ENCODE data around the gene ADAMTSL1.

The ADAMTSL1 gene

GRCh38 chr9:18891946-18892670 lies 418.2 kb downstream of the ADAMTSL1 start:
- no peaks in the 10 kb centered on the region for H3K27me3 ChIP-seq (ENCODE audit: insufficient read depth, poor library complexity, severe bottlenecking)
- DNase-seq (ENCODE audit: low read depth in 1 of 2, low spot score in 1 of 2): no peak
- H3K27ac ChIP-seq (replicated peaks): no peak overlapping the region
- no peak for TF ChIP-seq SPI1 (IDR thresholded peaks at IDR 0.05; ENCODE audit: borderline replicate concordance, low read depth)
- TF ChIP-seq, protein P1, sequence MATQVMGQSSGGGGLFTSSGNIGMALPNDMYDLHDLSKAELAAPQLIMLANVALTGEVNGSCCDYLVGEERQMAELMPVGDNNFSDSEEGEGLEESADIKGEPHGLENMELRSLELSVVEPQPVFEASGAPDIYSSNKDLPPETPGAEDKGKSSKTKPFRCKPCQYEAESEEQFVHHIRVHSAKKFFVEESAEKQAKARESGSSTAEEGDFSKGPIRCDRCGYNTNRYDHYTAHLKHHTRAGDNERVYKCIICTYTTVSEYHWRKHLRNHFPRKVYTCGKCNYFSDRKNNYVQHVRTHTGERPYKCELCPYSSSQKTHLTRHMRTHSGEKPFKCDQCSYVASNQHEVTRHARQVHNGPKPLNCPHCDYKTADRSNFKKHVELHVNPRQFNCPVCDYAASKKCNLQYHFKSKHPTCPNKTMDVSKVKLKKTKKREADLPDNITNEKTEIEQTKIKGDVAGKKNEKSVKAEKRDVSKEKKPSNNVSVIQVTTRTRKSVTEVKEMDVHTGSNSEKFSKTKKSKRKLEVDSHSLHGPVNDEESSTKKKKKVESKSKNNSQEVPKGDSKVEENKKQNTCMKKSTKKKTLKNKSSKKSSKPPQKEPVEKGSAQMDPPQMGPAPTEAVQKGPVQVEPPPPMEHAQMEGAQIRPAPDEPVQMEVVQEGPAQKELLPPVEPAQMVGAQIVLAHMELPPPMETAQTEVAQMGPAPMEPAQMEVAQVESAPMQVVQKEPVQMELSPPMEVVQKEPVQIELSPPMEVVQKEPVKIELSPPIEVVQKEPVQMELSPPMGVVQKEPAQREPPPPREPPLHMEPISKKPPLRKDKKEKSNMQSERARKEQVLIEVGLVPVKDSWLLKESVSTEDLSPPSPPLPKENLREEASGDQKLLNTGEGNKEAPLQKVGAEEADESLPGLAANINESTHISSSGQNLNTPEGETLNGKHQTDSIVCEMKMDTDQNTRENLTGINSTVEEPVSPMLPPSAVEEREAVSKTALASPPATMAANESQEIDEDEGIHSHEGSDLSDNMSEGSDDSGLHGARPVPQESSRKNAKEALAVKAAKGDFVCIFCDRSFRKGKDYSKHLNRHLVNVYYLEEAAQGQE (IDR thresholded peaks at IDR 0.05; ENCODE audit: insufficient replicate concordance, low read depth): no peak
- TF ChIP-seq POLR2AphosphoS5 (IDR thresholded peaks at IDR 0.05; ENCODE audit: low read depth): no peak
- TF ChIP-seq GABPA (IDR thresholded peaks at IDR 0.05; ENCODE audit: low read depth): no peak
- TF ChIP-seq CTCF (IDR thresholded peaks at IDR 0.05; ENCODE audit: insufficient read depth, low read length): no peak
- H3K4me3 ChIP-seq (replicated peaks; ENCODE audit: insufficient read depth, low read length): no peak overlapping the region

- TF ChIP-seq GABPA (IDR thresholded peaks at IDR 0.05; ENCODE audit: low read depth) (no peak), SPI1 (IDR thresholded peaks at IDR 0.05; ENCODE audit: borderline replicate concordance, low read depth) (no peak), POLR2AphosphoS5 (IDR thresholded peaks at IDR 0.05; ENCODE audit: low read depth) (no peak), CTCF (IDR thresholded peaks at IDR 0.05; ENCODE audit: insufficient read depth, low read length) (no peak)
- TF ChIP-seq, protein P1 (IDR thresholded peaks at IDR 0.05; ENCODE audit: insufficient replicate concordance, low read depth): no peak
- Histone ChIP-seq H3K27ac (replicated peaks) (no peak overlapping the region), H3K4me3 (replicated peaks; ENCODE audit: insufficient read depth, low read length) (no peak overlapping the region), H3K27me3 (ENCODE audit: insufficient read depth, poor library complexity, severe bottlenecking) (no peaks in the 10 kb centered on the region)
- DNase-seq (ENCODE audit: low read depth in 1 of 2, low spot score in 1 of 2): no peak
Measured at GRCh38 chr9:18893046-18893445, 419.1 kb downstream of the ADAMTSL1 start.

DNA sequence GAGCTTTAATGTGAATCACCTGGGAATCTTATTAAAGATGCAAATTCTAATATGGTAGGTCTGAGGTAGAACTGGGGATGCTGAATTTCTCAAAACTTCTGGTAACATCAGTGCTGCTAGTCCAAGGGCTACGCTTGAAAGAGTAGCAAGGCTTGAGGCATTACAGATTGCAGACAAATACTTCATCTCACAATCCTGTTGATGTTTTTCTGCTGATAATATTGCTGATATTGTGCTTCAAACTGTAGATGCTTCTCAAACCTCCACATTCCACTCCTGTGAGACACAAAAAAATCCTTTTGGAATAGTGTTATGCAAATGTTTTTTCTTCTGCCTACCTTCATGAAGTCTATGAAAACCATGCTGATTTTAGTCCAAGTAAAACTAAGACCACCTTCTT lies 419.5 kb downstream of the ADAMTSL1 start:
- no peak for DNase-seq (ENCODE audit: low read depth in 1 of 2, low spot score in 1 of 2)
- H3K27me3 ChIP-seq (ENCODE audit: insufficient read depth, poor library complexity, severe bottlenecking): no peaks in the 10 kb centered on the region
- no peak overlapping the region for H3K4me3 ChIP-seq (replicated peaks; ENCODE audit: insufficient read depth, low read length)
- no peak overlapping the region for H3K27ac ChIP-seq (replicated peaks)
- TF ChIP-seq SPI1 (IDR thresholded peaks at IDR 0.05; ENCODE audit: borderline replicate concordance, low read depth) (no peak), CTCF (IDR thresholded peaks at IDR 0.05; ENCODE audit: insufficient read depth, low read length) (no peak), POLR2AphosphoS5 (IDR thresholded peaks at IDR 0.05; ENCODE audit: low read depth) (no peak), GABPA (IDR thresholded peaks at IDR 0.05; ENCODE audit: low read depth) (no peak)
- TF ChIP-seq, protein P1 (IDR thresholded peaks at IDR 0.05; ENCODE audit: insufficient replicate concordance, low read depth): no peak

All from HL-60 (cell line).